Activated naive CD4-positive, alpha-beta T cell treated with anti-CD3 and anti-CD28 coated beads, Interleukin-2, amount 10 ng/mL, durations not matched to agents 7 days and 5 days (primary cell): ENCODE data around the gene C12orf75.
"Not testable (repeated sequence)": the region's sequence is repeated elsewhere in the genome, so short reads cannot be mapped to it uniquely, and the experiment has no call there.

Experiments used
- CTCF ChIA-PET: fragments of 350-600 bp; sonication (Branson Sonifier 250); formaldehyde crosslinking; loops from one replicate; lab custom pipeline; 2021; ENCODE audit warnings: antibody characterized with exemption; lab: Charles Lee
- DNase-seq: peaks from one replicate; pipeline ENCODE4 v3.0.0-alpha.2; 2020
- H3K27ac Mint-ChIP-seq: one replicate; pipeline ENCODE4 v1.8.0; 2021; ENCODE audit warnings: mild to moderate bottlenecking, moderate library complexity, mixed read lengths
- H3K27me3 Mint-ChIP-seq: one replicate; pipeline ENCODE4 v1.8.0; 2021; ENCODE audit warnings: mild to moderate bottlenecking, mixed read lengths
- H3K36me3 Mint-ChIP-seq: one replicate; pipeline ENCODE4 v1.8.0; 2021; ENCODE audit warnings: mixed read lengths
- H3K4me1 Mint-ChIP-seq: one replicate; pipeline ENCODE4 v1.8.0; 2021; ENCODE audit warnings: mixed read lengths
- H3K4me3 Mint-ChIP-seq: one replicate; pipeline ENCODE4 v1.8.0; 2021; ENCODE audit warnings: mild to moderate bottlenecking, moderate library complexity, mixed read lengths
- H3K9me3 Mint-ChIP-seq: one replicate; pipeline ENCODE4 v1.8.0; 2021; ENCODE audit warnings: mixed read lengths

Gene C12orf75

DNA sequence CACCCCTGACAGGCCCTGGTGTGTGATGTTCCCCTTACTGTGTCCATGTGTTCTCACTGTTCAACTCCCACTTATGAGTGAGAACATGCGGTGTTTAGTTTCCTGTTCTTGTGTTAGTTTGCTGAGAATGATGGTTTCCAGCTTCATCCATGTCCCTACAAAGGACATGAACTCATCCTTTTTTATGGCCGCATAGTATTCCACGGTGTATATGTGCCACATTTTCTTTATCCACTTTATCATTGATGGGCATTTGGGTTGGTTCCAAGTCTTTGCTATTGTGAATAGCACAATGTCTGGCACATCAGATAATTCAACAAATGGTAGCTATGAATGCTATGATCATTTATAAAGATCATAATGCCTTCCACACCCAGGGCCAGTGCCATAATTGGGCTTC, 73.6 kb downstream of the C12orf75 start:
- H3K36me3 Mint-ChIP-seq, H3K4me3 Mint-ChIP-seq, H3K27ac Mint-ChIP-seq, DNase-seq, CTCF ChIA-PET, H3K4me1 Mint-ChIP-seq, H3K27me3 Mint-ChIP-seq: not testable (repeated sequence)
- H3K9me3 Mint-ChIP-seq, result peaks cover 14% of the 10 kb centered on the region

DNA sequence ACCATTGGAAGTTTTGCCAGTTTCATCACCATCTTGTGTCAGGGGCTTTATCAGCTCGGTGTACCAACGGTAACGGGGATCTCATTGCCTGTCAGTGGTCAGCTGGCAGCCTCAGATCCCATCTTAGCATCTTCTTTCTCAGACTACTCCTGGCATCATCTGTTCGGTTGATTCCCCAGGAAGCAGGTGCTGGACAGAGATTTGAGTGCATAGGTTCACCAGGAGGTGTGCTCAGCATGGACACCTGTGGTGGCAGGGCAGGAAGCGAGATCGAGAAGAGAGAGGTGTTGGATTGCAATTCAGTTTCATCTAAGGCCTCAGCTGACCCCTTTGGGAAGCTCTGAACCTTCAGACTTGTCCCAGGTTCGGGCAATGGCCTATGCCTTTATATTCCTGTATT, 76.0 kb downstream of the C12orf75 start:
- Mint-ChIP-seq H3K27me3 (peaks cover 4% of the 10 kb centered on the region), H3K4me3 (no peak overlapping the region), H3K9me3 (peaks cover 11% of the 10 kb centered on the region), H3K36me3 (peaks cover 3% of the 10 kb centered on the region), H3K4me1 (peaks cover 14% of the 10 kb centered on the region), H3K27ac (no peak overlapping the region)
- CTCF ChIA-PET, result no interaction called here
- DNase-seq, result no peak

DNA sequence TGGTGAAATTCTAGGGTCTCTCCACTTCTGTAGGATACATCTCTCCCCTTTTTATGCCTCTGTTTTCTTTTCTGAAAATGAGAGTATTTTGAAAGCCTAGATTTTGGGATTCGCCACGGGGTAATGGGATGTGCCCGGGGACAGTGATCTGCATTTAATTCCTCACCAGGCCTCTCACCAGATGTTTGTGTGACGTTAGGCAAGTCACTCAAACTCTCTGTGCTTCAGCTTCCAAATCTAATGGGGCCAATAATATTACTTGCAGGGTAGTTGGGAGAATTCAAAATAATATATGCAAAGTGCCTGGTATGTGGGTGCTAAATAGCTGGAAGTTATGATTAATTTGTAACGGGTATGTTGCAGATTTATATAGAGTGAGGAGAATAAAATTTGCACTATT, 78.8 kb downstream of the C12orf75 start:
- Mint-ChIP-seq H3K27me3 (peaks cover 9% of the 10 kb centered on the region), H3K9me3 (peaks cover 7% of the 10 kb centered on the region)

DNA sequence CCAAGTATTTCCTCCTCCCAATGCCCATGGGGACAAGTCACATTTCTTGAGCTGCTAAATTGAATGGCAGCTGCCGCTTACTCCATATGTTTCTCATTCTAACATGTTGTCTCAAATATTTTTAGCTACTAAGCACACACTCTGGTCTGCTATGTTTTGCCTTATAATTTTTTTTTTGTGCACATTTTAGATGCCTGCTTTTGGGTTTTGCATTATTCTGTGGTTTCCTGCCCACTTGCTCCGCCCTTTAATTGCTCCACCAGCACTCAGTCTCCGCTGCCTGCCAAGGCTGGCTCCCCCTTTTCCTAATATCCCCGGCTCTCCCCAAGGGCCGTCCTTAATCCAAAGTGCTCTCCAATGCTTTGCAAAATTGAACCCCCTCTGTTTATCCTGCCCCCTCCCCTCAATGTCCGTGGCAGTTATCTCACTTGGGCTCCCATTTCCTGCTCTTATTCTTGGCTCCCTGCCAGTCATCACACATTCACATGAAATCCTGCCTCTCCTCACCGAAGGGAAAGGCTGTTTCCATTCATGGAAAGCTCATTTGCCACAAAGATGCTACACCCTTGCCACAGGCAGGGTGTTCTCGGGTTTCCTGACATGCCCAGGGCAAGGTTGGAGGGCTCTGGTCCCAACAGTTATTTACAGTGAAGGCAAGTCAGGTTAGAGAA, 79.4 kb downstream of the C12orf75 start:
- peaks cover 1% of the 10 kb centered on the region for H3K9me3 Mint-ChIP-seq
- peak overlapping the region; percentile 2 for H3K27ac Mint-ChIP-seq
- peaks cover 14% of the 10 kb centered on the region for H3K4me1 Mint-ChIP-seq
- H3K36me3 Mint-ChIP-seq, result no peaks in the 10 kb centered on the region
- H3K4me3 Mint-ChIP-seq, result no peak overlapping the region
- CTCF ChIA-PET, result interaction anchor here (1.0 to 1.9 kb wide), 3 partner anchors 9 to 726 kb away, joined by 3 to 8 read pairs (median 3); no protein-coding TSS in a partner anchor
- peaks cover 9% of the 10 kb centered on the region for H3K27me3 Mint-ChIP-seq
- peak; percentile 26 for DNase-seq

More for the DNA sequence above, 78.8 kb downstream of the C12orf75 start:
- no peak overlapping the region for H3K4me3 Mint-ChIP-seq
- no peak for DNase-seq
- H3K36me3 Mint-ChIP-seq, result no peaks in the 10 kb centered on the region
- H3K4me1 Mint-ChIP-seq, result peaks cover 14% of the 10 kb centered on the region
- CTCF ChIA-PET, result no interaction called here
- no peak overlapping the region for H3K27ac Mint-ChIP-seq

DNA sequence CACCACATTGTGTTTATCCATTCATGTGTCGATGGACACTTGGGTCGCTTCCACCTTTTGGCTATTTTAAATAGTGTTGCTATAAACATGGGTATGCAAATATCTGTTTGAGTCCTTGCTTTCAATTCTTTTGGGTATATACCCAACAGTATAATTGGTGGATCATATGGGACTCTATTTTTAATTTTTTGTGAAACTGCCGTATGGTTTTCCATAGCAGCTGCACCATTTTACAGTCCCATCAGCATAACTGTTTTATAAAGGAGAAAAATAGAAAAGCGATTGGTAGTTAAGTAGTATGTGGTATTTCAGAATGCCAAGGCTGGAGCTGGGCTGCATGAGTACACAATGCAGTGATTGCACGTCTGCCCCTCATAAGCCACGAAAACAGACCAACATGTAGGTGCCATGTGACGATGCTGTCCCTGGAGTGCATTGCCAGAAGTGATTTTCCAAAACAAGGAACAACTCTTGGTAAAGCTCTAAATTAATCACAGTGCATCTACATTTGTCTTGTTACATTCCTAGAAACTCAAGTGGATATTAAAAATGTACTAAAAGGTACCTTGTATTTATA, 83.5 kb downstream of the C12orf75 start:
- Mint-ChIP-seq H3K27ac (no peak overlapping the region), H3K27me3 (peaks cover 9% of the 10 kb centered on the region), H3K4me1 (peaks cover 12% of the 10 kb centered on the region), H3K4me3 (no peak overlapping the region), H3K9me3 (no peaks in the 10 kb centered on the region), H3K36me3 (no peaks in the 10 kb centered on the region)
- CTCF ChIA-PET, result no interaction called here
- no peak for DNase-seq

DNA sequence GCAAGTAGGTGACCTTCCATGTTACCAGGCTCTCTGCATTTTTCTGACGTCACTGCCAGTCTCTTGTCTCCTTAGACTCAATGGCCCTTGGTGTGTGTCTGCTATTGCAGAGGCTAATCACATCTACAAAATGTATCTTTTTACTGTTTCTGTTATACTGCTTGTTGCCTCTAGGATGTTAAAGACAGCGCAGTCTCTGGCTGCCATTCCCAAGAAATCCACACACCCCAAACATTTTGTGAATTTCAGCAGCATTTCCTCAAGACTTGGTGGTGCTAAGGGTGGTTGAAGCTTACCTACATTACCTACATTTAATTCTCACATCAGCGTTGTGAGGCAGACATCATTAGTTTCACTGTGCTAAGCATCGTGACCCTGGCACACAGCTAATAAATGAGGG, 87.2 kb downstream of the C12orf75 start:
- Mint-ChIP-seq H3K27ac (no peak overlapping the region), H3K36me3 (no peaks in the 10 kb centered on the region), H3K4me1 (no peaks in the 10 kb centered on the region), H3K27me3 (peaks cover 4% of the 10 kb centered on the region), H3K4me3 (no peak overlapping the region), H3K9me3 (no peaks in the 10 kb centered on the region)
- no peak for DNase-seq
- CTCF ChIA-PET, result interaction anchor here (1.0 to 1.6 kb wide), 3 partner anchors 17 to 806 kb away, joined by 3 to 5 read pairs (median 3); no protein-coding TSS in a partner anchor

DNA sequence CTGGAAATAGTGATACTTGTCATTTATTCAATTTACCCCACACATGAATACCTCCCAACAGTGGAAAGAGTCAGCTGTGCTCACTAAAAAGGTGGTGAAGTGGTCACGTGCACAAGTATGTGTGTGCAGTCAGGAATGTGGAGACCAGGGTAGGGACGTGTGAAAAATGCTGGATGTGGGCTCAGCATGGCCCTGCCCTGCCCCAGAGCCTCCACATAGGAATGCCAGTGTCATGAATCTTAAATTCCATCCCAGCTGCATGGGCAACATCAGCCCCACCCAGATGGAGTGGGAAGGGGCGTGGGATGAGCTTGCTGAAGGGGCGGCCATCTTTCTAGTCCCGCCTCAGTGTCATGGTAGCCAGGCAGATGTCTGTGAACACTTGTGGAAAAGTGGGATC, 87.7 kb downstream of the C12orf75 start:
- Mint-ChIP-seq H3K4me1 (no peaks in the 10 kb centered on the region), H3K36me3 (no peaks in the 10 kb centered on the region), H3K27me3 (peaks cover under 1% of the 10 kb centered on the region), H3K4me3 (no peak overlapping the region), H3K27ac (no peak overlapping the region), H3K9me3 (no peaks in the 10 kb centered on the region)
- DNase-seq, result no peak
- CTCF ChIA-PET, result interaction anchor here (0.9 to 1.6 kb wide), 6 partner anchors 18 to 806 kb away, joined by 3 to 6 read pairs (median 3); no protein-coding TSS in a partner anchor

DNA sequence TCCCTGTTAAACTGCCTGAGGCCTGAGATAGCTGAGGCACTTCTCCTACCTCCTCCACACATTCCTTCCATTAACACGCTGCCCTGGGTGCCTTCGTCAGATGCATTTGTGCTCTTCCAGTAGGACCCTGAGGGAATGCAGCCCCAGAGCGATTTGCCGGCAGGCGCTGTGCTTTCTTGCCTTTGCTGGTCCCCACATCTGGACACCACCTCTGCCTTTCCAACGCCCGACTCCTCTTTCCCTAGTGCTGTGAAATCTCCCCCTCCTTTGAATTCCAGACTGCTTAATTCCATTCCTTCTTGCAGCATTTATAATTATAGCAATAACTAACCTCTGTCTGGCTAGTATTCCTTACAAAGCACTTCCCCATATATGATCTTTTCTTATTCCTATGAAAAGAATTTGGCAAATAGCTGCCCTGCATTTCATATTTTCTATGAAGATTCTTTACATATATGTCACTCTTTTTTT, 88.4 kb downstream of the C12orf75 start:
- Mint-ChIP-seq H3K36me3 (no peaks in the 10 kb centered on the region), H3K27ac (no peak overlapping the region), H3K27me3 (peaks cover 2% of the 10 kb centered on the region), H3K4me3 (no peak overlapping the region), H3K9me3 (no peaks in the 10 kb centered on the region), H3K4me1 (no peaks in the 10 kb centered on the region)
- CTCF ChIA-PET, result interaction anchor here (0.8 to 1.6 kb wide), 6 partner anchors 9 to 805 kb away, joined by 3 to 6 read pairs (median 4); no protein-coding TSS in a partner anchor
- DNase-seq, result no peak

DNA sequence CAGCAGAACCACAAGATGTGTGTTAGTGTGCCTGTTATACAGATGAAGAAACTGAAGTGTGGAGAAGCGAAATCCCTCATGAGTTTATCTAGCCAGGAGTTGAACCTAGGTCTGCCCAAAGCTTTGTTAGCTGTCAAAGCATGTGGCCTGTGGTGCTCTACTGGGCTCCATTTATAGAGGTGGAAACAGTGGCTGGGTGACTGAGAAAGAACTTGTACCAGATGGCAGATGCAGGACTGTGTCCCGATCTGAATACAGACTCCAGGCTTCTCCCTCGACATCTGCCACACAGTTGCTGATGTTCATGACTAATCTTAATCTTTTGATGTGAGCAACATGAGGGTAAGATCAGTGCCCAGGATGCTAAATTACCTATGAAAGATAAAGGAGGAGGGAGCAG, 89.1 kb downstream of the C12orf75 start:
- H3K27me3 Mint-ChIP-seq, result peaks cover 4% of the 10 kb centered on the region
- no peaks in the 10 kb centered on the region for H3K36me3 Mint-ChIP-seq
- no peaks in the 10 kb centered on the region for H3K4me1 Mint-ChIP-seq
- H3K4me3 Mint-ChIP-seq, result no peak overlapping the region
- H3K9me3 Mint-ChIP-seq, result no peaks in the 10 kb centered on the region
- CTCF ChIA-PET, result interaction anchor here (1.2 to 2.5 kb wide), 5 partner anchors 285 to 863 kb away, joined by 3 to 28 read pairs (median 8); no protein-coding TSS in a partner anchor
- no peak overlapping the region for H3K27ac Mint-ChIP-seq
- DNase-seq, result no peak

DNA sequence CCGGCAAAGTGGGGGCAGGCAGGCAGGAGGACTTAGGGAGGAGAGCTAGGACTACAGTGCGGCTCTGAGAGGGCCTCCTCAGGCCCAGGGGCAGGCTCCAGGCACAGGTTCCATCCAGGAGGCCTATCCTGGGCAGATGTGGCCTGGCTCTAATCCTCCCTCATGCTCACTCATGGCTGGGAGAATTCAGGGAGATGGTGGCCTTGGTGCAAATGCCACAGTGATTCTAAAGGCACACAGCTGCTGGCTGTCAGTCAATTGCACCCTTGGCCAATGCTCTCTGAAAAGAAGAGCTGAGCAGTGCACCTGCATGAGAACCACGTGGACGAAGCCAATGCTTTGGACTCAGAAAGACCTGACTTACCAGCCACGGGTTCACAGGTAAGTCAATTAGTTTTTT, 89.6 kb downstream of the C12orf75 start:
- CTCF ChIA-PET, result interaction anchor here (0.5 to 2.5 kb wide), 14 partner anchors 9 to 1061 kb away, joined by 3 to 28 read pairs (median 4); no protein-coding TSS in a partner anchor
- Mint-ChIP-seq H3K27ac (no peak overlapping the region), H3K36me3 (no peaks in the 10 kb centered on the region), H3K9me3 (no peaks in the 10 kb centered on the region), H3K4me1 (no peaks in the 10 kb centered on the region), H3K4me3 (no peak overlapping the region), H3K27me3 (peaks cover 4% of the 10 kb centered on the region)
- DNase-seq, result no peak

DNA sequence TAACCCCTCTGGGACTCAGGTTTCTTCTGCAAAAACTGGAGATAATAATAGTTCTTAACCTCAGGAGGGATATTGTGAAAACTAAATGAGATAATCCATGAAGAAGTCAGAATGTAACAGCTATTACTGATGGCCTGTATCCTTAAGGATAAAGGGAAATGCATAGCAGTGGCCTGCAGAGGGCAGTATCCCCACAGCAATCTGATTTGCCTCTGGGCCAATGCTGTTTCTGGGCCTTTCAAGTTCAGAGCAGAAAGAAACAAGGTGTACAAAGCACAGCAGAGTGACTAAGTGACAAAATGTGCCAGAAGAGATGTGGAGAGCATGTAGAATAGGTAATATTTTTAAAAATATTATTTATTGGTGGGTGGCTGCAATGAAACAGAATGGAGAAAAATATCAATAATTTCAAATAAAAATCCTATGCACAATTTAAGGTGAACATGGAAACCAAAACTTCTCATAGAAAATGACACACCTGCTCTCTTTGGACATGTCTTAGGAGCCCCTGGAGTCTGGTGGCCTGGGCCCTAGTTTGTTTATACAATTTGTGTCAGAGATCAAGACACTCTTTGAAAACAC, 90.3 kb downstream of the C12orf75 start:
- DNase-seq, result peak; percentile 78

More for the DNA sequence above, 90.3 kb downstream of the C12orf75 start:
- no peak overlapping the region for H3K4me3 Mint-ChIP-seq
- H3K27me3 Mint-ChIP-seq, result peaks cover 4% of the 10 kb centered on the region
- CTCF ChIA-PET, result interaction anchor here (0.5 to 2.5 kb wide), 16 partner anchors 10 to 1062 kb away, joined by 3 to 28 read pairs (median 3); no protein-coding TSS in a partner anchor
- no peaks in the 10 kb centered on the region for H3K9me3 Mint-ChIP-seq
- H3K27ac Mint-ChIP-seq, result no peak overlapping the region
- H3K36me3 Mint-ChIP-seq, result no peaks in the 10 kb centered on the region
- no peaks in the 10 kb centered on the region for H3K4me1 Mint-ChIP-seq
